ENCODE data around the gene CD74.

DNA sequence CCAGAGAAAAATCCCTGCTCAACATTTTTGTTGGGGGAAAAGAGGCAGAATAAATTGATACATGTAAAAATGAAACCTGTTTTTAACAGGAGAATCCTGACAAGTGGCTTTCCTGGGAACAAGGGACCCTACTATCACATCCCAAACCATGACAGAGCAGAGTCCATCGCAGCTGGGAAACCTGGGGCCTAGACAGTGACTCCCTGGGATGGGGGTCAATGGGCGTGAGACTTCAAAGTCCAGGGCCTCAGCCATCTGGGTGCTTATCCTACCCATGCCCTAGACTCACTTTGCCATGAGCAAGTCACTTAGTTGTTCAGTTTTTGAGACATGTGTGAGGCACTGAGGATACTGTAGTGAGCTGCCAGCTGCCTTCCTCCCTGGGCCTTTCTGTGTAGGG is 49.5 kb downstream of the CD74 start:
- TF ChIP-seq CTCF (IDR thresholded peaks at IDR 0.05), result no peak
- TF ChIP-seq POLR2A (IDR thresholded peaks at IDR 0.05), result no peak
- no peak for TF ChIP-seq EP300 (IDR thresholded peaks at IDR 0.05)
